ENCODE results near the gene NIN.
"Not testable (repeated sequence)": the region's sequence is repeated elsewhere in the genome, so short reads cannot be mapped to it uniquely, and the experiment has no call there.

Gene NIN

GRCh38 chr14:50717811-50718210 is 113.2 kb downstream of the NIN start:
- no peak for DNase-seq (ENCODE audit: low spot score)

DNA sequence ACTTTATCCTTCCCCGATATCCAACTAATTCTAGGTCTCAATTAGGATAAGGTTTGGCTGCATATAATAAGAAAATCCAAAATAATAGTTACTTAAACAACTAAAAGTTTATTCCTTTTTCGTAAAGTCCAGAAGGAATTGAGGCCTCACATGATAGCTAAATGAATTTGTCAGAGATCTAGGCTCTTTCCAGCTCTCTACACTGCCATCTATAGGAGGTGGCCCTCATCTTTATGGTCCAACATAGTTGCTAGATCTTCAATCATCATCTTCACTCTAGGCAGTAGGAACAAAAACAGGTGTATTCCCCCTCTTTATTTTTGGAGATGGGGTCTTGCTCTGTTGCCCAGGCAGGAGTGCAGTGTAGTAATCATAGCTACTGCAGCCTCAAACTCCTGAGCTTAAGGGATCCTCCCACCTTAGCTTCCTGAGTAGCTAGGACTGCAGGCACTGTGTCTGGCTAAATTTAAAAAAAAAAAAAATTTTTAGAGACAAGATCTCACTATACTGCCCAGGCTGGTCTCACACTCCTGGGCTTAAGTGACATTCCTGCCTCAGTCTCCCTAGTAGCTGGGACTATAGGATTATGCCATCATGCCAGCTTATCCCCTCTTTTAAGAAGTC is 116.4 kb downstream of the NIN start:
- peak; percentile 59 for DNase-seq (ENCODE audit: low spot score)

DNA sequence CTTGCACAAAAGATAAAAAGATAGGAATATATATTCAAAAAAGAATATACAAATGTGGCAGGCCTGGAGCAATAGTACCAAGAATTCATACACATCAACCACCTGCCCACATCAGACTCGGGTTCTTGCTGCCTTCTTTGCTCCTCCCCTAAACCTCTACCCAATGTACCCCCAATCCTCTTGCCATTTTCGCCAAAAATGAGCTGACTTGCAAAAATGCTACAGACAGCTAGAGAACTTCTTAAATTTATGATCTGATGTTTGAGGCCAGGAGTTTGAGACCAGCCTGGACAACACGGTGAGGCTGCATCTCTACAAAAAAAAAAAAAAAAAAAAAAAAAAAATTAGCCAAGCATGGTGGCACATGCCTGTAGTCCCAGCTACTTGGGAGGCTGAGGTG is 119.9 kb downstream of the NIN start:
- DNase-seq (ENCODE audit: low spot score), result no peak

DNA sequence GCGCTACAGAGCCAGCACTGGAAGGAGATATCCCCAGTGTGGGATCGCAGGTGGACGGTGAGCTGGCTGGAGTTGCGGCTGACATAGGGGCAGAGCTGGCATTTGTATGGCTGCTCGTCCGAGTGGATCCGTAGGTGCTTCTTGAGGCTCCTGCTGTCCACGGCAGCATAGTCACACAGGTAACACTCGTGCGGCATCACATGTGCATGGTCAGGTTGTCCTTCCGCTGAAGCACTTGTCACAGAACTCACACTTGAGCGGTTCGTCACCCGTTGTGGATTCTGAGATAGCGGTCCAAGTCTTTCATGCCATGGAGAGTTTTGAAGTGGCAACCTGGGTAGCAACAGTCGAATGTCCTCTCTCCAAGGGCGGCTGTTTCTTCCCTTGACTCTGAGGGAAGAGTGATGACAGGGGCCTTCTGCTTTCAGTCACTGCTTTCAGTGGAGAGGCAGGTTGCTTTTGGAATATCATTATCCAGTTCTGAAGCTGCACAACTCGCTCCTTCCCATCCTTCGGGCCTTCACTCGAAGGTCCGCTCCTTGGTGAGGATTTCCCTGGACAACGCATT is 125.9 kb downstream of the NIN start:
- no peak for DNase-seq (ENCODE audit: low spot score)

GRCh38 chr14:50704454-50705010 is 126.4 kb downstream of the NIN start:
- DNase-seq (ENCODE audit: low spot score), result no peak

DNA sequence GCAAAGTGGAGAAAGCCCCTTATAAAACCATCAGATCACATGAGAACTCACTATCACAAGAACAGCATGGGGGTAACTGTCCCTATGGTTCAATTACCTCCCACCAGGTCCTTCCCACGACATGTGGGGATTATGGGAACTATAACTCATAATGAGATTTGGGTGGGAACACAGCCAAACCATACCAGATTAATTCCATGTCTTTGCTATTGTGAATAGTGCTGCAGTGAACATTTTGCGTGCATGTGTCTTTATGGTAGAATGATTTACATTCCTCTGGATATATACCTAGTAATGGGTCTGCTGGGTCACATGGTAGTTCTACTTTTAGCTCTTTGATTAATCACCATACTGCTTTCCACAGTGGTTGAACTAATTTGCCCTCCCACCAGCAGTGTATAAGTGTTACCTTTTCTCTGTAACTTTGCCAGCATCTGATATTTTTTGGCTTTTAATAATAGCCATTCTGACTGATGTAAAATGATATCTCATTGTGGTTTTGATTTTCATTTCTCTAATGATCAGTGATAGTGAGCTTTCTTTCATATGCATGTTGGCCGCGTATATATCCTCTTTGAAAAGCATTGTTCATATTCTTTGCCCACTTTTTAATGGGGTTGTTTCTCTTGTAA is 133.2 kb downstream of the NIN start:
- no peak for DNase-seq (ENCODE audit: low spot score)

- DNase-seq (ENCODE audit: low spot score), result not testable (repeated sequence)
Observed at GRCh38 chr14:50694260-50694659, 136.7 kb downstream of the NIN start.

- DNase-seq (ENCODE audit: low spot score), result no peak
Observed at GRCh38 chr14:50688875-50689274, 142.1 kb downstream of the NIN start.

DNA sequence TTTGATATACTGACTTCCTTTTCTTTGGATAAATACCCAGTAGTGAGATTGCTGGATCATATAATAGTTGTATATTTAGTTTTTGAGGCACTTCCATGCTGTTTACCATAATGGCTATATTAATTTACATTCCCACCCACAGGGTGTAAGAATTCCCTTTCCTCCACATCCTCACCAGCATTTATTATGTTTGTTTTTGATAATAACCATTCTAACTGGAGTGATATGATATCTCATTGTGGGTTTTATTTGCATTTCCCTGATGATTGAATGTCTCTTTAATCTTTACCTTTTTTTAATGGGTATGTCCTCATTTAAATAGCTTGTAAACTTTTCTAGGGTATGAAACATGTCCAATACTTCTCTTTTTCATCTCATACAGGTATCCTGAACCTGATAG is 151.3 kb downstream of the NIN start:
- DNase-seq (ENCODE audit: low spot score), result no peak

DNA sequence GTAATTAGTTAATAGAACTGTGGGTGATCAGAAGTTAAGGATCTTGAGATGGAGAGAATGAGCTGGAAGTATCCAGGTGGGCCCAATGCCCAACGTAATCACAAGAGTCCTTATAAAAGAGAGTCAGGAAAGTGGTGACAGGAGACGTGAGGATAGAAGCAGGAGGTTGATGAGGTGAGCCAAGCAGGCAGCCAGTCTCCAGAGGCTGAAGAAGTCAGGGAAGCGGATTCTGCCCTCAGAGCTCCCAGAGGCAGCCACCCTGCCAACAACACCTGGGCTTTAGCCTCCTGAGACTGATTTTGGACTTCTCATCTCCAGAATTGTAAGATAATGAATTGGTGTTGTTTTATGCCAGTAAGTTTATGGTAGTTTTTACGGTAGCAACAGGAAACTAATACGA is 152.8 kb downstream of the NIN start:
- no peak for DNase-seq (ENCODE audit: low spot score)

- DNase-seq (ENCODE audit: low spot score), result peak; percentile 29
Observed at GRCh38 chr14:50677527-50678063, 153.4 kb downstream of the NIN start.

DNA sequence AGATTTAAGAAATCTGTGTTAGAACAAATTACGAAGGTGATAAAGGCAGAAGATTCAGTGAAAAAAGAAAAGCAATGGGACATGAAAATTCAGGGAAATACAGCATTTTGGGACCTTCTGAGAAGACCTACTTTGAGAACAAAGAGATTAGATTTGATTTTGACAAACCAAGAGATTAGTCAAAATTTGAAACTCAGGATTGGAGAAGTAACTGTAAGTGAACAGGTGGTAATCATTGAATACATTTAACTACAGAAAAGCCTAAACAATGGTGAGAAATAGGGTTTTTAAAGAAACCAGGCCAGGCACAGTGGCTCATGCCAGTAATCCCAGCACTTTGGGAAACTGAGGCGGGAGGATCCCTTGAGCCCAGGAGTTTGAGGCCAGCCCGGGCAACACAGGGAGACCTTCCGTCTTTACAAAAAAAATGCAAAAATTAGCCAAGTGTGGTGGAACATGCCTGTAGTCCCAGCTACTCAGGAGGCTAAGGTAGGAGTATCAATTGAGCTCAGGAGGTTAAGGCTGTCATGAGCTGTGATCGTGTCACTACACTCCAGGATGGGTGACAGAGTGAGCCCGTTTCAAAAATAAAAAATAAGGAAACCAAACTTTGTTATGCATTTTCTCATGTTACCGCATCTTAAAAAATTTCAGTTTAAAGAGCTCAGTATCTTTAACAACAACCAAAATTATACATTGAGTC is 154.0 kb downstream of the NIN start:
- no peak for DNase-seq (ENCODE audit: low spot score)

GRCh38 chr14:50675597-50675996 is 155.4 kb downstream of the NIN start:
- no peak for DNase-seq (ENCODE audit: low spot score)

- DNase-seq (ENCODE audit: low spot score), result no peak
Observed at GRCh38 chr14:50670866-50671256, 160.1 kb downstream of the NIN start.

DNA sequence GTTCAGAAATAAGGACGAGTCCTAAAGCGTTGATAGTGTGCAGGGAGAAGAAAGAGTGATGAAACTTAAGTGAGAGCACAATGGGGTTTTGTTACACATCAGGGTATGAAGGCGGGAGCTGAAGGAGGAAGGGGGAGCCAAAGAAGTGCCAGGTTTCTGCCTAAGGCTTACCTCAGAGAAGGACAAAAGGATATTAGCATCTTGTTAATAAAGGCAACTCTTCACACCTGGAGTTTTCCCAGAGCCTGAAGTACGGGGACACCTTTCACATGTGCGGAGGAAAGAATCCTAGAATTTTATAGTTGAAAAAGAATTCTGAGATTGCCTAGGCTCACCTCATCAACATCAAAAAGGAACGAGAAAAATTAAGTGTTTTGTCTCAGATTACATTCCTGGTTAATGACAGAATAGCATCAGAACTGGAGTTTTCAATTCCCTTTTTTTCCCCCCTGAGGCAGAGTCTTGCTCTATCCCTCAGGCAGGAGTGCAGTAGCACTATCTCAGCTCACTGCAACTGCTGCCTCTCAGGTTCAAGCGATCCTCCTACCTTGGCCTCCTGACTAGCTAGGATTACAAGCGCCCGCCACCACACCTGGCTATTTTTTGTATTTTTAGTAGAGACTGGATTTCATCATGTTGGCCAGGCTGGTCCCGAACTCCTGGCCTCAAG is 160.6 kb downstream of the NIN start:
- peak; percentile 15 for DNase-seq (ENCODE audit: low spot score)

Data from iPS-NIHi11 (cell line).